Heart right ventricle (tissue), 16 donors: ENCODE data around the gene GLT8D2. TPM values are rescaled to one million over a fixed set of nuclear protein-coding genes. Genes with fewer than 3 reads are reported as not detected.
A peak's percentile ranks its signal among the peaks of the same experiment; 100 is the strongest.

Source experiments
- ATAC-seq, 8 donors: fragments of 200-7000 bp; cut with Tn5 transposase; one replicate each; pipeline ENCODE4 v1.9.1; 2020; ENCODE audit warnings: mild to moderate bottlenecking in 8 of 8, moderate library complexity in 8 of 8, moderate number of reproducible peaks in 1 of 8
- DNase-seq, 2 donors: peaks; one replicate each; pipeline ENCODE4 v3.0.0-alpha.2; 2020
- H3K27ac ChIP-seq, 10 donors: fragments of 200-600 bp; sonication (generic) in 2 of 10; one replicate each; pipeline versions ENCODE4 v1.5.0 to v1.8.0; 2020 to 2022; ENCODE audit warnings: mild to moderate bottlenecking in 3 of 10
- H3K27me3 ChIP-seq, 7 donors: fragments of 200-600 bp; one replicate each; pipeline ENCODE4 v1.8.0; 2021 to 2022; ENCODE audit warnings: mild to moderate bottlenecking in 2 of 7
- H3K36me3 ChIP-seq, 9 donors: fragments of 200-600 bp; sonication (generic) in 1 of 9; one replicate each; pipeline versions ENCODE4 v1.5.0 to v1.8.0; 2020 to 2022; ENCODE audit warnings: mild to moderate bottlenecking in 2 of 9
- H3K4me1 ChIP-seq, 9 donors: fragments of 200-600 bp; sonication (generic) in 1 of 9; one replicate each; pipeline versions ENCODE4 v1.5.0 to v1.8.0; 2020 to 2022; ENCODE audit warnings: mild to moderate bottlenecking in 4 of 9
- H3K4me3 ChIP-seq, 10 donors: fragments of 200-600 bp; sonication (generic) in 2 of 10; one replicate each; pipeline versions ENCODE4 v1.5.0 to v1.8.0; 2020 to 2022; ENCODE audit warnings: mild to moderate bottlenecking in 7 of 10, moderate library complexity in 2 of 10
- H3K9me3 ChIP-seq, 11 donors: fragments of 200-600 bp in 10 of 11; sonication (generic) in 2 of 11; one replicate each; pipeline versions ENCODE4 v1.5.0 to v1.8.0; 2013 to 2022; ENCODE audit warnings: mild to moderate bottlenecking in 2 of 11, control low read depth in 1 of 11, moderate library complexity in 1 of 11
- WGBS, 2 donors: extraction: QIAGEN DNeasy Blood & Tissue Kit; methylation state at CpG; one replicate each; pipeline ENCODE4 v1.1.7; 2013; ENCODE audit warnings: inconsistent platforms in 1 of 2; 5-methylcytosine and 5-hydroxymethylcytosine counted together
- intact Hi-C, 10 donors: fragments of 100-400 bp; cut with DNase I; formaldehyde crosslinking; loops; one replicate each; pipeline versions ENCODE4 v1.11.1 to v1.14.2; 2022
- polyA plus RNA-seq, 2 donors: library from polyadenylated mRNA; stranded (reverse); fragments of 200-250 nt; gene quantifications; one replicate each; pipeline ENCODE4 v1.2.3, GENCODE V29; 2013
- total RNA-seq, 10 donors: library from RNA; stranded (reverse); fragmentation: NEBNext Ultra II Directional in 3 of 10; extraction: Animal tissue kit (Norgen Biotek cat#: 25700) in 3 of 10; gene quantifications; one replicate each; pipeline versions ENCODE4 v1.2.1 to v1.2.4, GENCODE V29; 2021 to 2023
- TF ChIP-seq, protein P1 (sequence below), 9 donors: fragments of 200-600 bp; sonication (generic) in 2 of 9; IDR thresholded peaks; one replicate each; pipeline versions ENCODE4 v1.5.0 to v1.8.0; 2021 to 2022; ENCODE audit warnings: antibody characterized with exemption in 9 of 9, mild to moderate bottlenecking in 5 of 9, moderate library complexity in 1 of 9
- donor health status: Arrhythmogenic right ventricular cardiomyopathy.
- donor health status: ischemic (EF 13 %, LVEDD 7.1; RV severe dilation, severe dysfunction).
- donor health status: healthy with polysubstance abuse.
- donor health status: DM: no; HTN: yes; CAD: no.
- donor health status: DM: no; HTN: no; CAD: no.
- donor health status: ischemic (EF 25% LVEDD 6.9; RV normal size, moderate dysfunction).
- donor health status: ischemic (EF 25% LVEDD 5.7; RV mildly dilated, moderate dysfunction).
- donor health status: healthy.
- donor health status: DM: yes; HTN: yes; CAD: no.
- donor health status: Ischemic cardiomyopathy.
- donor health status: ischemic (EF 35%, LVEDD 5.7; RV mildly dilated, moderate dysfunction).
- donor health status: nonischemic (EF 11% LVEDD 7.7; RV severe dilation, severe dysfunction).
- donor health status: DM: yes; HTN: yes; CAD: no.
- donor health status: PGD.
- donor health status: ischemic (EF 29% LVEDD 5.4; RV normal size, mild dysfunction).
- donor health status: nonischemic (EF 23%, LVEDD 6.1; RV moderate dilation, normal function).

Gene GLT8D2
- total and polyA plus RNA-seq, 12 donors: 3.5 to 16.0 (median 7.8) TPM

DNA sequence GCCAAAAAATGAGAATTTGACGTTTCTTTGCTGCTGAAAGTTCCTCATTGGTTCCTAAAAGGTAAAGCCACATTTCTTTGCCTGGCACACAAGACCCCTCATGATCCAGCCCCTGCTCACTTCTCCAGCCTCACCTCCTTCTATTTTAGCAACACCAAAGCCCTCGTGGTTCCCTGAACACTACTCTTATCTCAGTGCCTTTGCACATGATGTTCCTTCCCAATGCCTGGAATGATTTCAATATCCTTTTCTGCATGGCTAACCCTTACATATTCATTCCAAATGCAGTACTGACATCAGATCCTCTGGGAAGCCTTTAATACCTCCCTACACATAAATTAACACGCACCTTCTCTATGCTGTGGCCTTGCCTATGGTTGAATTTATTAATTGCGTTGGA lies 39.9 kb downstream of the GLT8D2 start:
- Histone ChIP-seq H3K27me3 (no peaks in the 10 kb centered on the region), H3K4me1 (peaks cover 0 to 18% (median 13%) of the 10 kb centered on the region in 9 donors), H3K36me3 (peaks cover 0 to 21% (median 0%) of the 10 kb centered on the region in 9 donors), H3K9me3 (peaks cover 0 to 4% (median 0%) of the 10 kb centered on the region in 11 donors), H3K27ac (peak overlapping the region; percentile 14 to 80 (median 52)), H3K4me3 (no peak overlapping the region)
- TF ChIP-seq, protein P1, sequence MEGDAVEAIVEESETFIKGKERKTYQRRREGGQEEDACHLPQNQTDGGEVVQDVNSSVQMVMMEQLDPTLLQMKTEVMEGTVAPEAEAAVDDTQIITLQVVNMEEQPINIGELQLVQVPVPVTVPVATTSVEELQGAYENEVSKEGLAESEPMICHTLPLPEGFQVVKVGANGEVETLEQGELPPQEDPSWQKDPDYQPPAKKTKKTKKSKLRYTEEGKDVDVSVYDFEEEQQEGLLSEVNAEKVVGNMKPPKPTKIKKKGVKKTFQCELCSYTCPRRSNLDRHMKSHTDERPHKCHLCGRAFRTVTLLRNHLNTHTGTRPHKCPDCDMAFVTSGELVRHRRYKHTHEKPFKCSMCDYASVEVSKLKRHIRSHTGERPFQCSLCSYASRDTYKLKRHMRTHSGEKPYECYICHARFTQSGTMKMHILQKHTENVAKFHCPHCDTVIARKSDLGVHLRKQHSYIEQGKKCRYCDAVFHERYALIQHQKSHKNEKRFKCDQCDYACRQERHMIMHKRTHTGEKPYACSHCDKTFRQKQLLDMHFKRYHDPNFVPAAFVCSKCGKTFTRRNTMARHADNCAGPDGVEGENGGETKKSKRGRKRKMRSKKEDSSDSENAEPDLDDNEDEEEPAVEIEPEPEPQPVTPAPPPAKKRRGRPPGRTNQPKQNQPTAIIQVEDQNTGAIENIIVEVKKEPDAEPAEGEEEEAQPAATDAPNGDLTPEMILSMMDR (IDR thresholded peaks at IDR 0.05): no peak
- DNase-seq (peak in 1 of 2 donors; percentile 17), ATAC-seq (peak in 7 of 8 donors; percentile 67 to 96 (median 84))
- 75 to 79% methylated on average over 4 of the region's 4 CpGs for WGBS, 2 donors
- intact Hi-C loops: no loop called here

DNA sequence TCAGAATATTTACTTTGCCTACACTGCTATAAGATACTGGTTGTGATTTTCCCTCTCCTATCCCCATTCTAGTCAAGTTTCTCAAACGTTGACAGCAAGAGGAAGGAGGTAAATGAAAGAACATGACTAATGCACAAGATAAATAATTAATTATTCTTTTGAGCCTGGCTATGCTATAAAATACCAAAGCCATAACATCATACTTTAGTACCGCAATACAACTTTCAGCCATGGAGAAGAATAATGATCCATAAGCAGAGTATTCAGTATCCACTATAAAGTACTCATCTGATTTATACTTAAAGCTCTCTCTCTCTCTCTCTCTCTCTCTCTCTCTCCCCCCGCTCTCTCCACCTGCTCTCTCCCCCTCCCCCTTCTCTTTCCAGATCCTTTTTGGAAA lies 43.1 kb downstream of the GLT8D2 start:
- no peaks in the 10 kb centered on the region for H3K36me3 ChIP-seq
- no peak overlapping the region for H3K27ac ChIP-seq
- DNase-seq (no peak), ATAC-seq (no peak)
- H3K27me3 ChIP-seq: peaks cover 0 to 3% (median 0%) of the 10 kb centered on the region in 7 donors
- TF ChIP-seq, protein P1 (IDR thresholded peaks at IDR 0.05): no peak
- WGBS, 2 donors: 53 to 54% methylated on average over 3 of the region's 3 CpGs
- no peak overlapping the region for H3K4me3 ChIP-seq
- intact Hi-C loops: no loop called here
- peaks cover 0 to 4% (median 0%) of the 10 kb centered on the region in 11 donors for H3K9me3 ChIP-seq
- H3K4me1 ChIP-seq: peaks cover 0 to 18% (median 13%) of the 10 kb centered on the region in 9 donors

DNA sequence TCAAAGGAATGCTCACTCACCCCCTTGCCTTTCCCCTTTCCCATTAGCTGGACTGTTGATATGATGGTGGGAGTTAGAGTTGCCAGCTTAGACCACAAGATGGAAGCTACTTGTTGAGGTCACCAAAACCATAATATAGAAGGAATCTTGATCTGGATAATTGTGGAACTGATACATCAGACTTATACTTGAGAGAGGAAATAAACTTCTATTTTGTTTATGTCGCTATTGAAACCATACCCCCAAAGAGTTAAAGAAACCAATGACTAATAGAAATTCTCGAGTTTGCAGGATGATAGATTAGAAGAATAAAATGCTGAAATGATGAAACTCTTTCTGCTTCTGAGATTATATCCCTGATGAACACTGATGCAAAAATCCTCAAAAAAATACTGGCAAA lies 46.4 kb downstream of the GLT8D2 start:
- no peaks in the 10 kb centered on the region for H3K36me3 ChIP-seq
- no peak for ATAC-seq
- DNase-seq: no peak
- no peak overlapping the region for H3K4me3 ChIP-seq
- no peaks in the 10 kb centered on the region for H3K4me1 ChIP-seq
- peaks cover 0 to 7% (median 0%) of the 10 kb centered on the region in 7 donors for H3K27me3 ChIP-seq
- intact Hi-C loops: no loop called here
- no peak overlapping the region for H3K27ac ChIP-seq
- WGBS, 2 donors: 71 to 75% methylated on average over 2 of the region's 2 CpGs
- H3K9me3 ChIP-seq: peaks cover 0 to 4% (median 0%) of the 10 kb centered on the region in 11 donors
- TF ChIP-seq, protein P1 (IDR thresholded peaks at IDR 0.05): no peak

DNA sequence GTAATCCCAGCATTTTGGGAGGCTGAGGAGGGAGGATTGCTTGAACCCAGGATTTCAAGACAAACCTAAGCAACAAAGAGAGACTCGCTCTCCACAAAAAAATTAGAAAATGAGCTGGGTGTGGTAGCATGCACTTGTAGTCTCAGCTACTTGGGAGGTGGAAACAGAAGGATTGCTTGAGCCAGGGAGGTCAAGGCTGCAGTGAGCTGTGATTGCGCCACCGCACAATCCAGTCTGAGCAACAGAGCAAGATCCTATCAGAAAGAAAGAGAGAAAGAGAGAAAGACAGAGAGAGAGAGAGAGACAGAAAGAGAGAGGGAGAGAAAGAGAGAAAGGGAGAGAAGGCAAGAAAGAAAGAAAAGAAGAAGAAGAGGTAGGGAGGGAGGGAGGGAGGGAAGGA lies 47.3 kb downstream of the GLT8D2 start:
- Histone ChIP-seq H3K4me1 (peaks cover 0 to 7% (median 0%) of the 10 kb centered on the region in 9 donors), H3K36me3 (no peaks in the 10 kb centered on the region), H3K9me3 (peaks cover 0 to 4% (median 0%) of the 10 kb centered on the region in 11 donors), H3K4me3 (no peak overlapping the region), H3K27me3 (peaks cover 0 to 7% (median 0%) of the 10 kb centered on the region in 7 donors), H3K27ac (no peak overlapping the region)
- ATAC-seq: no peak
- TF ChIP-seq, protein P1 (IDR thresholded peaks at IDR 0.05): no peak
- DNase-seq: no peak
- 96 to 97% methylated on average over 3 of the region's 3 CpGs for WGBS, 2 donors
- intact Hi-C loops: no loop called here
